Left ventricle myocardium inferior (tissue), 1 donor: ENCODE data around the gene PRKAA1. TPM values are rescaled to one million over a fixed set of nuclear protein-coding genes. Genes with fewer than 3 reads are reported as not detected.
A peak's percentile ranks its signal among the peaks of the same experiment; 100 is the strongest.

Experiments
- DNase-seq: peaks from one replicate; pipeline ENCODE4 v3.0.0-alpha.2; 2020
- H3K27ac ChIP-seq: fragments of 200-600 bp; replicated peaks from 2 replicates; pipeline ENCODE4 v1.8.0; 2021
- H3K27me3 ChIP-seq: fragments of 200-600 bp; 2 replicates; pipeline ENCODE4 v1.8.0; 2021; ENCODE audit warnings: low read depth
- H3K36me3 ChIP-seq: fragments of 200-600 bp; 2 replicates; pipeline ENCODE4 v1.8.0; 2021
- H3K4me1 ChIP-seq: fragments of 200-600 bp; 2 replicates; pipeline ENCODE4 v1.8.0; 2021
- H3K4me3 ChIP-seq: fragments of 200-600 bp; 2 replicates; pipeline ENCODE4 v1.8.0; 2021; ENCODE audit warnings: mild to moderate bottlenecking, moderate library complexity
- H3K9me3 ChIP-seq: fragments of 200-600 bp; replicated peaks from 2 replicates; pipeline ENCODE4 v1.8.0; 2021
- intact Hi-C: fragments of 100-400 bp; cut with micrococcal nuclease; formaldehyde crosslinking; loops from one replicate; pipeline ENCODE4 v1.11.0; 2022
- total RNA-seq: library from RNA; stranded (reverse); fragmentation: NEBNext Ultra II Directional; extraction: Animal tissue kit (Norgen Biotek cat#: 25700); gene quantifications from one replicate; pipeline ENCODE4 v1.2.1, GENCODE V29; 2021
- TF ChIP-seq, protein P1 (sequence below): fragments of 200-600 bp; IDR thresholded peaks from 2 replicates; pipeline ENCODE4 v1.8.0; 2021; ENCODE audit warnings: antibody characterized with exemption, mild to moderate bottlenecking, borderline replicate concordance
- donor health status: DM: no; HTN: yes; CAD: no; lungs with severe emphysema.

Gene PRKAA1
- total RNA-seq, 1 donor from 2014 or later: 38.5 TPM

DNA sequence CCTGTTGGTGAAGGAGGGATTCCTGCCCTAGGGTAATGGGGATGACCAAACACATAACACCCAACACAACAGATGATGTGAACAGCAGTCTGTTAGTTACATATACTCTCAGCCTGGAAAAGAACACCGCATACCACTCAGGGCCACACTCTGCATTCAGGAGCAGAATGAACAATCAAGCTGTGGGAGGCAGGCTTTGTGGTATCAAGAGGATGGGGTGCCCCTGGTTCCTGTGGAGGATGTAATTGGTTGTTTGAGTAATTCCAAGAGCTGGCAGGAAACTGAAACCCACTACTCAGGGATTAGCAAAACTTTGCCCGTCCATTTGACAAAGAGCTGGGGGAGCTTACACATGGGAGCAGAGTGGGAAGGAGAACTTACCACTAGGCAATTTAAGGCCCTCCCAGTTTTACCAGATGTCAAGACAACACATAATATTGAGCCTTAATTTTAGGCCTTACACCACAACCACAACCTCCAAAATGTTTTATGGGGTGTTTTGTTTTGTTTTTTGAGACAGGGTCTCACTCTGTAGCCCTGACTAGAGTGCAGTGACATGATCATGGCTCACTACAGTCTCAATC is 15.6 kb upstream of the PRKAA1 start:
- no peaks in the 10 kb centered on the region for H3K9me3 ChIP-seq
- no peak overlapping the region for H3K27ac ChIP-seq
- H3K4me1 ChIP-seq: no peaks in the 10 kb centered on the region
- H3K4me3 ChIP-seq: no peak overlapping the region
- TF ChIP-seq, protein P1, sequence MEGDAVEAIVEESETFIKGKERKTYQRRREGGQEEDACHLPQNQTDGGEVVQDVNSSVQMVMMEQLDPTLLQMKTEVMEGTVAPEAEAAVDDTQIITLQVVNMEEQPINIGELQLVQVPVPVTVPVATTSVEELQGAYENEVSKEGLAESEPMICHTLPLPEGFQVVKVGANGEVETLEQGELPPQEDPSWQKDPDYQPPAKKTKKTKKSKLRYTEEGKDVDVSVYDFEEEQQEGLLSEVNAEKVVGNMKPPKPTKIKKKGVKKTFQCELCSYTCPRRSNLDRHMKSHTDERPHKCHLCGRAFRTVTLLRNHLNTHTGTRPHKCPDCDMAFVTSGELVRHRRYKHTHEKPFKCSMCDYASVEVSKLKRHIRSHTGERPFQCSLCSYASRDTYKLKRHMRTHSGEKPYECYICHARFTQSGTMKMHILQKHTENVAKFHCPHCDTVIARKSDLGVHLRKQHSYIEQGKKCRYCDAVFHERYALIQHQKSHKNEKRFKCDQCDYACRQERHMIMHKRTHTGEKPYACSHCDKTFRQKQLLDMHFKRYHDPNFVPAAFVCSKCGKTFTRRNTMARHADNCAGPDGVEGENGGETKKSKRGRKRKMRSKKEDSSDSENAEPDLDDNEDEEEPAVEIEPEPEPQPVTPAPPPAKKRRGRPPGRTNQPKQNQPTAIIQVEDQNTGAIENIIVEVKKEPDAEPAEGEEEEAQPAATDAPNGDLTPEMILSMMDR: no peak
- no peaks in the 10 kb centered on the region for H3K36me3 ChIP-seq
- H3K27me3 ChIP-seq: no peaks in the 10 kb centered on the region
- intact Hi-C loops: no loop called here
- DNase-seq: no peak

DNA sequence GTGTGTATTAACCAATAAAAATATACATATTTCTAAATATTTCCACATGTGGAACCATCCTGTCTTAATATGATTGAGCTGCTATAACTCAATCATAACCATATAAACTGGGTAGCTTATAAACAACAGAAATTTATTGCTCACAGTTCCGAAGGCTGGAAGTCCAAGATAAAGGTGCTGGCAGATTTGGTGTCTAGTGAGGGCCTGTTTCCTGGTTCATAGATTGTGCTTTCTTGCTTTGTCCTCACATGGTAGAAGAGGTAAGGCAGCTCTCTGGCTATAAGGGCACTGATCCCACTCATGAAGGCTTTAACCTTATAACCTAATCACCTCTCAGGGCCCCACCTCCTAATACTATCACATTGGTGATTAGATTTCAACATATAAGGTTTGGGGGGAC is 14.0 kb upstream of the PRKAA1 start:
- Histone ChIP-seq H3K27me3 (no peaks in the 10 kb centered on the region), H3K9me3 (no peaks in the 10 kb centered on the region), H3K4me3 (no peak overlapping the region), H3K27ac (no peak overlapping the region), H3K4me1 (no peaks in the 10 kb centered on the region), H3K36me3 (no peaks in the 10 kb centered on the region)
- intact Hi-C loops: no loop called here
- TF ChIP-seq, protein P1: no peak
- DNase-seq: no peak

DNA sequence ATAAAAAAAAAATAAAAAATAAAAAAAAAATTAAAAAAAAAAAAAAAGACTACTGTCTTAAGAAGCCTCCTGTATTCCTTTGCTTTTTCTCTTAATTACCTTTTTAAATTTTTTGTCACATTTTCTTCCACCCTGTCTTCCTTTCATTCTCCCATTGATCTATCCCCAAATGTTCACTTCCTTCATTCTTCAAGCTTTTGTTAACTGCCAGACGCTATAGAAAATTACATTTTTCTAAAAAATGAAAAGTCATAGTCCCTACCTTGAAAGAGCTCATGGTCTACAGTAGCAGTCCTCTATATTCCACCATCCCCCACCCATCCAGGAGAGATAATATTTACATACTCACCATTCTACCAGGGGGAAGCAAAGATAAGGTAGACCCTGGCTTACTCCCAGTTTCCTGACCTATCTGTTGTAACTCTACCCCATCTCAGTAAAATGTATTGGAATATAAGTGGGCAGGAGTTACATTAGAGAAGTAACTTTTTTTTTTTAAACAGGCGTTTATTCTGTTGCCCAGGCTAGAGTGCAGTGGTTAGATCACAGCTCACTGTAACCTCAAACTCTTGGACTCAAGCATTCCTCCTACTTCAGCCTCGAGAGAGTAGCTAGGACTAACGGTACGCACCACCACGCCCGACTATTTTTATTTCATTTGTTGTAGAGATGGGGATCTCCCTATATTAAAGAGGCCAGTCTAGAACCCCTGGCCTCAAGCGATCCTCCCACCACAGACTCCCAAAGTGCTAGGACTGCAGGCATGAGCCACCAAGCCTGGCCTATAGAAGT is 3.8 kb upstream of the PRKAA1 start:
- H3K27me3 ChIP-seq: no peaks in the 10 kb centered on the region
- no peaks in the 10 kb centered on the region for H3K9me3 ChIP-seq
- H3K36me3 ChIP-seq: no peaks in the 10 kb centered on the region
- intact Hi-C loops: no loop called here
- no peak for DNase-seq
- TF ChIP-seq, protein P1: no peak
- H3K4me1 ChIP-seq: peaks cover 22% of the 10 kb centered on the region
- H3K4me3 ChIP-seq: no peak overlapping the region
- H3K27ac ChIP-seq: no peak overlapping the region

DNA sequence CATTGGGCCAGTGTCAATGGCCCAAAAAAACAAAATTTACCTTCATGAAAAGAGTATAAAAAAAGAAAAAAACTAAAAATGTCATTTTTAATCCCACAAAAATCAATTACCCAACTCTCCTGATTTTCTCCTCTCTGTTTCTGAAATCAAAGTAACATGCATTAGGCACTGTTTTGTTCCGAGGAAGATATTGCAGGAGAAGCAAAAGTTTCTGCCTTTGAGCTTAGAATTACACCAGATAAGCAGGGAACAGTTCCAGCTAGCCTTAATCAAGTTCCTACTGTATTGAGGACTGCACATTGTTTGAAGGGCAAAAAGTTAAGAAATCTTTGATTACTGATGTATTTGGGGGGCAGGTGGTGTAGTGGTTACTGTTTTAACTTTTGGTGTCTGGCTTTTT is 1.1 kb upstream of the PRKAA1 start:
- Histone ChIP-seq H3K9me3 (no peaks in the 10 kb centered on the region), H3K36me3 (no peaks in the 10 kb centered on the region), H3K4me3 (peak overlapping the region; percentile 98), H3K27ac (peak overlapping the region; percentile 95), H3K4me1 (peaks cover 46% of the 10 kb centered on the region), H3K27me3 (no peaks in the 10 kb centered on the region)
- TF ChIP-seq, protein P1: no peak
- no peak for DNase-seq
- intact Hi-C loops: no loop called here

DNA sequence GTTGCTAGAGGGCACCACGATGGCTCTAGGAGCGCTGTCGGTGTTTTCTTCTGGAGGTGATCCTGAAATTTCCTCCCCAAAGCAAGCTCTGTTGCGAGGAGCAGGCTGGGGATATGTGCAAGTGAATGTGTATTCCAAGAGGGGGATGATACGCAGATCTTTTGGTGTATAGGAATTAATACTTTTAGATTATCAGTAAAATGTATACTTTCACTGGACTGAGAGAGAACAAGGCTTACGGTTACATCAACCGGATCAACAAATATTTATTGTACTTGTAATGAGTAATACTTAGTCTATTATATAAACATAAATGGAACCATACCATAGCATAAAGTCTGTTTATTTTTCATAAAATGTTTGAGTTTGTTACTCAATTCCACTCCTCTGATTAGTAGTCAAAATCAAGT is 632 bp upstream of the PRKAA1 start:
- Histone ChIP-seq H3K36me3 (no peaks in the 10 kb centered on the region), H3K9me3 (no peaks in the 10 kb centered on the region), H3K4me3 (peak overlapping the region; percentile 98), H3K4me1 (peaks cover 49% of the 10 kb centered on the region), H3K27ac (peak overlapping the region; percentile 95), H3K27me3 (no peaks in the 10 kb centered on the region)
- TF ChIP-seq, protein P1: no peak
- no peak for DNase-seq
- intact Hi-C loops: no loop called here
